Activated CD4-positive, alpha-beta T cell treated with anti-CD3 and anti-CD28 coated beads, Interleukin-2, amount 10 ng/mL, durations not matched to agents 7 days and 5 days (primary cell): ENCODE data around the gene NALCN. TPM values are rescaled to one million over a fixed set of nuclear protein-coding genes. Genes with fewer than 3 reads are reported as not detected.

Experiments
- CTCF ChIA-PET: fragments of 350-600 bp; sonication (Branson Sonifier 250); formaldehyde crosslinking; loops from one replicate; lab custom pipeline; 2021; ENCODE audit warnings: antibody characterized with exemption; lab: Charles Lee
- POLR2A ChIA-PET: fragments of 350-600 bp; sonication (Branson Sonifier 250); formaldehyde crosslinking; loops from one replicate; lab custom pipeline; 2021; ENCODE audit warnings: antibody characterized with exemption; lab: Charles Lee
- DNase-seq: peaks from one replicate; pipeline ENCODE4 v3.0.0-alpha.2; 2020
- H3K27ac Mint-ChIP-seq: one replicate; pipeline ENCODE4 v1.8.0; 2021; ENCODE audit warnings: mild to moderate bottlenecking, moderate library complexity, mixed read lengths
- H3K27me3 Mint-ChIP-seq: one replicate; pipeline ENCODE4 v1.8.0; 2021; ENCODE audit warnings: mixed read lengths
- H3K36me3 Mint-ChIP-seq: one replicate; pipeline ENCODE4 v1.8.0; 2021; ENCODE audit warnings: low read depth, mixed read lengths
- H3K4me1 Mint-ChIP-seq: one replicate; pipeline ENCODE4 v1.8.0; 2021; ENCODE audit warnings: mixed read lengths
- H3K4me3 Mint-ChIP-seq: one replicate; pipeline ENCODE4 v1.8.0; 2021; ENCODE audit warnings: mild to moderate bottlenecking, moderate library complexity, mixed read lengths
- H3K9me3 Mint-ChIP-seq: one replicate; pipeline ENCODE4 v1.8.0; 2021; ENCODE audit warnings: mixed read lengths
- total RNA-seq, 2 experiments: library from RNA; stranded (reverse); gene quantifications; one replicate each; pipeline ENCODE4 v1.2.3, GENCODE V29; 2021

Gene NALCN
- total RNA-seq, 2 experiments from 2014 or later, result not detected

- CTCF ChIA-PET, result no interaction called here
- H3K9me3 Mint-ChIP-seq, result no peaks in the 10 kb centered on the region
Measured at GRCh38 chr13:101190337-101190736, 226.0 kb downstream of the NALCN start.

GRCh38 chr13:101185606-101186005 is 230.7 kb downstream of the NALCN start:
- no peak for DNase-seq
- ChIA-PET CTCF (no interaction called here), POLR2A (no interaction called here)

More at GRCh38 chr13:101190337-101190736, 226.0 kb downstream of the NALCN start:
- no peak overlapping the region for H3K27ac Mint-ChIP-seq
- no peak overlapping the region for H3K4me3 Mint-ChIP-seq
- no peaks in the 10 kb centered on the region for H3K36me3 Mint-ChIP-seq
- DNase-seq, result no peak
- peaks cover 4% of the 10 kb centered on the region for H3K27me3 Mint-ChIP-seq
- POLR2A ChIA-PET, result no interaction called here
- no peaks in the 10 kb centered on the region for H3K4me1 Mint-ChIP-seq

GRCh38 chr13:101181076-101181685 is 235.1 kb downstream of the NALCN start:
- H3K36me3 Mint-ChIP-seq, result no peaks in the 10 kb centered on the region
- H3K9me3 Mint-ChIP-seq, result no peaks in the 10 kb centered on the region
- ChIA-PET CTCF (no interaction called here), POLR2A (no interaction called here)
- H3K27ac Mint-ChIP-seq, result no peak overlapping the region
- no peaks in the 10 kb centered on the region for H3K4me1 Mint-ChIP-seq
- DNase-seq, result no peak
- peaks cover 4% of the 10 kb centered on the region for H3K27me3 Mint-ChIP-seq
- H3K4me3 Mint-ChIP-seq, result no peak overlapping the region

More at GRCh38 chr13:101185606-101186005, 230.7 kb downstream of the NALCN start:
- H3K27ac Mint-ChIP-seq, result no peak overlapping the region
- H3K4me3 Mint-ChIP-seq, result no peak overlapping the region
- H3K36me3 Mint-ChIP-seq, result no peaks in the 10 kb centered on the region
- H3K27me3 Mint-ChIP-seq, result peaks cover 5% of the 10 kb centered on the region
- H3K4me1 Mint-ChIP-seq, result no peaks in the 10 kb centered on the region
- H3K9me3 Mint-ChIP-seq, result no peaks in the 10 kb centered on the region

DNA sequence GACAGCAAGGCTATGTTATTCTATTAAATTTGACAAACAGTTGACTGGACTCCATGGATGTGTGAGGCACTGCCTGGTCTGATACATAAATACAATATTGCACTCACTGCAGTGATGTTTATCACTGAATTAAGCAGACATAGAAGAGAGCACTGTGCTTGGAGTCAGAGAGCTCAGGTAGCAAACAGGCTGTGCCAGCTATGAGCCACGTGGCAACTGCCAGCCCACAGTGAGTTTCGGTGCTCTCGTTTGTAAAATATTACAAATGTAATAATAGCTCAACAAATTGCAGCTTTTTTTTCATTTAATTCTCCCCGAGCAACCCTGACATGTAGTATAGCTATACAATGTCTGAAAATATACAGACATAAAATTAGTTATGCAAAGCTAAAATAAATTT is 237.3 kb downstream of the NALCN start:
- DNase-seq, result no peak
- Mint-ChIP-seq H3K36me3 (no peaks in the 10 kb centered on the region), H3K27me3 (peaks cover 3% of the 10 kb centered on the region), H3K4me1 (no peaks in the 10 kb centered on the region), H3K9me3 (no peaks in the 10 kb centered on the region), H3K27ac (no peak overlapping the region), H3K4me3 (no peak overlapping the region)
- ChIA-PET POLR2A (no interaction called here), CTCF (interaction anchor here (1.1 kb wide), 2 partner anchors 10 to 16 kb away, joined by 3 read pairs; no protein-coding TSS in a partner anchor)

DNA sequence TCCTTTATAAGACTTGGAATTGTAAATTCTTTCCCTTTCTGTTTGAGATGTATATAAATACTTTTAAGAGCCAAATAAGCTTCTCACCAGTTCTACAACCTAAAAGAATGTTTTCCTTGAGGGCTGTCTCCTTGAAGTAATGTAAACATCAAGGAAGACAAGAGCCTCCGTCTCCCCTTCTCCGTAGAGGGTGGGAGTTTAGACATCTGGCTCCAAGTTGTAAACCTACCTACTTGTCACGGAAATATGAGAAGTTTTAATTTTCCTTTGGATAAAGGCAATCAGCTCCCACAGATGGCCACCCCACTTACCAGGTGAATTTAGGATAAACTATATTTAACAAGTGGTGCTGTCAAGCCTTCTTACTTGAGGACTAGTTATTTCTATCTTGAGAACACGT is 237.9 kb downstream of the NALCN start:
- H3K36me3 Mint-ChIP-seq, result no peaks in the 10 kb centered on the region
- no peaks in the 10 kb centered on the region for H3K4me1 Mint-ChIP-seq
- H3K4me3 Mint-ChIP-seq, result no peak overlapping the region
- H3K9me3 Mint-ChIP-seq, result no peaks in the 10 kb centered on the region
- ChIA-PET CTCF (interaction anchor here (1.1 kb wide), 1 partner anchor 9 kb away, joined by 3 read pairs; no protein-coding TSS in a partner anchor), POLR2A (no interaction called here)
- H3K27me3 Mint-ChIP-seq, result peaks cover 3% of the 10 kb centered on the region
- no peak for DNase-seq
- H3K27ac Mint-ChIP-seq, result no peak overlapping the region

DNA sequence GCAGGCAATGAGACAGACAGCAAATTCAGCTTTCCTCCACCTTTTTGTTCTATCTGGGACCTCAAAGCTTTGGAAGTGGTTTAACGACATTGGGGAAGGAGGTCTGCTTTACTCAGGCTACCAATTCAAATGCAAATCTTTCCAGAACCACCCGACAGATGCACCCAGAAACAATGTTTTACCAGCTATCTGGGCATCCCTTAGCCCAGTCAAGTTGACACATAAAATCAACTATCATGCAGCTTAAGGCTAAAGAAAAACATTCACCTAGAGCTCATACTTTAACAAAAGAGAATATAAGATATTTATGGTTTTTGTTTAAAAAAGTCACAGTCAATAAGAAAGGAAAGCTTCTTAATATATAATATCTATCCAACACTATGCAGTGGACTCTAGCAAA is 246.0 kb downstream of the NALCN start:
- H3K36me3 Mint-ChIP-seq, result no peaks in the 10 kb centered on the region
- H3K27ac Mint-ChIP-seq, result no peak overlapping the region
- ChIA-PET CTCF (no interaction called here), POLR2A (no interaction called here)
- H3K27me3 Mint-ChIP-seq, result no peaks in the 10 kb centered on the region
- DNase-seq, result no peak
- no peaks in the 10 kb centered on the region for H3K9me3 Mint-ChIP-seq
- H3K4me1 Mint-ChIP-seq, result no peaks in the 10 kb centered on the region
- no peak overlapping the region for H3K4me3 Mint-ChIP-seq

- H3K4me1 Mint-ChIP-seq, result no peaks in the 10 kb centered on the region
- H3K27me3 Mint-ChIP-seq, result peaks cover 14% of the 10 kb centered on the region
- no peak overlapping the region for H3K27ac Mint-ChIP-seq
- no peak overlapping the region for H3K4me3 Mint-ChIP-seq
- no peaks in the 10 kb centered on the region for H3K9me3 Mint-ChIP-seq
- CTCF ChIA-PET, result no interaction called here
- no peaks in the 10 kb centered on the region for H3K36me3 Mint-ChIP-seq
- DNase-seq, result no peak
- POLR2A ChIA-PET, result no interaction called here
Measured at GRCh38 chr13:101157261-101157660, 259.0 kb downstream of the NALCN start.

DNA sequence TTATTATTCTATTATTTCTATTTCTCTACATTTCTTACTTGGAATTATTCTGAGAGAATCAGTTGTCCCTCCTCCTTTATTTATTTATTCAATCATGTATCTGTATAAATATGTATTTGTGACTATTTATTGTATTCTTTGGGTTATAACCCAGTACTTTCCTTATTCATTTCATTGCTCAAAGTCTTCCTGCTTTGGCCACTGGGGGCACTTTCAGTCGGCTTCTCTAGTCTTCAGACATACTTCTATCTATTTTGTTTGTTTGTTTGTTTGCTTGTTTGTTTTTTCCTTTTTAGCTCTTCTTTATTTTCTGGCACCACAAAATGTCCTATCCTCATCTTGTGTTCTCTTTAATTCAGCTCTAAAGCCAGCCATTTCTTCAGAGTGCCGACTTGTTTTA is 260.4 kb downstream of the NALCN start:
- Mint-ChIP-seq H3K27ac (no peak overlapping the region), H3K4me1 (no peaks in the 10 kb centered on the region), H3K36me3 (no peaks in the 10 kb centered on the region), H3K27me3 (peaks cover 22% of the 10 kb centered on the region), H3K4me3 (no peak overlapping the region), H3K9me3 (no peaks in the 10 kb centered on the region)
- no peak for DNase-seq
- ChIA-PET POLR2A (no interaction called here), CTCF (no interaction called here)

DNA sequence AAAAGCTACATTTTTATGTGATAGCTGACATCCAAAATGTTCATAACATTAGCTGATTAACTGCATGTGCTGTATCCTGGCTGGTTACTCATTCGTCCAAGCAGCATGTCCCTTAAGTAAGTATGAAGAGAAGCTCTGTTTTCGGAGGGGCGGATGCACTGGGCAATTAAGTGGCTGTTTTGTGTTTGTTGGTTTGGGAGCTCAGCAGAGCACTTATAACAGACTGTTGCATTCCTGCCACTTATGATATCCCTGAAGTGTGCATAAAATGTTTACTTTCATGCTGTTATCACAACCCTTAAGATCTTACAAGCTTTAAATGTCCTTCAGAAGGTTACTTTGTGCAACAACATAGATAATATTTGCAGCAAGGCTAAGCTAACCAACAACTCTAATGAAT is 264.1 kb downstream of the NALCN start:
- no peaks in the 10 kb centered on the region for H3K9me3 Mint-ChIP-seq
- H3K27me3 Mint-ChIP-seq, result peaks cover 25% of the 10 kb centered on the region
- no peaks in the 10 kb centered on the region for H3K4me1 Mint-ChIP-seq
- H3K27ac Mint-ChIP-seq, result no peak overlapping the region
- ChIA-PET POLR2A (no interaction called here), CTCF (no interaction called here)
- no peak for DNase-seq
- H3K4me3 Mint-ChIP-seq, result no peak overlapping the region
- no peaks in the 10 kb centered on the region for H3K36me3 Mint-ChIP-seq

GRCh38 chr13:101150998-101151397 is 265.3 kb downstream of the NALCN start:
- no peaks in the 10 kb centered on the region for H3K9me3 Mint-ChIP-seq
- H3K36me3 Mint-ChIP-seq, result no peaks in the 10 kb centered on the region
- no peaks in the 10 kb centered on the region for H3K4me1 Mint-ChIP-seq
- H3K4me3 Mint-ChIP-seq, result no peak overlapping the region
- H3K27me3 Mint-ChIP-seq, result peaks cover 23% of the 10 kb centered on the region
- POLR2A ChIA-PET, result no interaction called here
- no peak overlapping the region for H3K27ac Mint-ChIP-seq
- no peak for DNase-seq
- CTCF ChIA-PET, result no interaction called here

DNA sequence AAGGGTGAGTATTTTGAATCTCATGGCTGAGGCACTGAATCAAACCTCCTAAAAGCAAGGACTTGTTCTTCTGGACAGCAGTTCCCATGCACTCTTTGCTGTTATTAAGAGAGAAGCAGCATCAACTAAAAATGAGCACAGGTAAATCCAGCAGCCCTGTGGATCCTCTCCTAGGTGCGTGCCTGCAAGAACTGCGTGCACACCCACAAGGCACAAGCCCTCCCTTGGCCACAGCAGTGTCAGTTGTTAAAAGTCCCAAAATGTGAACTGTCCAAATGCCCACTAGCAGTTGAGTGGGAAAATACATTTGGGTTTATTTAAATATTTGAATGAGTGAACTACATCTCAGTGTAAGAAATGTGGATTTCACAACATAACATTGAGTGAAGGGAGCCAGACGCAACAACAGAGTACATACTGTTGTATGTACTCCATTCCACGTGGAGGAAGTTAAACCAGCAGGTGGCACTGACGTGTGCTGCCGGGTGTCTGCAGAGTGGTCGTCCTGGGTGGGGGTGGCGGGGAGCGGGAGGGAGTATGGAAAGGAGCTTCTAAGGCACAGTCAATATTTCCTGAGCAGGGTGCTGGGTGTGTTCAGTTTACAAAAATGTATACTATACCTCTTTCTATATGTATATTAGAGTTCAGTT is 266.4 kb downstream of the NALCN start:
- Mint-ChIP-seq H3K36me3 (no peaks in the 10 kb centered on the region), H3K9me3 (no peaks in the 10 kb centered on the region), H3K4me3 (no peak overlapping the region), H3K27ac (no peak overlapping the region), H3K4me1 (no peaks in the 10 kb centered on the region), H3K27me3 (peaks cover 25% of the 10 kb centered on the region)
- ChIA-PET CTCF (no interaction called here), POLR2A (no interaction called here)
- DNase-seq, result no peak

- H3K27ac Mint-ChIP-seq, result no peak overlapping the region
- DNase-seq, result no peak
Measured at GRCh38 chr13:101146101-101146898, 270.0 kb downstream of the NALCN start.

DNA sequence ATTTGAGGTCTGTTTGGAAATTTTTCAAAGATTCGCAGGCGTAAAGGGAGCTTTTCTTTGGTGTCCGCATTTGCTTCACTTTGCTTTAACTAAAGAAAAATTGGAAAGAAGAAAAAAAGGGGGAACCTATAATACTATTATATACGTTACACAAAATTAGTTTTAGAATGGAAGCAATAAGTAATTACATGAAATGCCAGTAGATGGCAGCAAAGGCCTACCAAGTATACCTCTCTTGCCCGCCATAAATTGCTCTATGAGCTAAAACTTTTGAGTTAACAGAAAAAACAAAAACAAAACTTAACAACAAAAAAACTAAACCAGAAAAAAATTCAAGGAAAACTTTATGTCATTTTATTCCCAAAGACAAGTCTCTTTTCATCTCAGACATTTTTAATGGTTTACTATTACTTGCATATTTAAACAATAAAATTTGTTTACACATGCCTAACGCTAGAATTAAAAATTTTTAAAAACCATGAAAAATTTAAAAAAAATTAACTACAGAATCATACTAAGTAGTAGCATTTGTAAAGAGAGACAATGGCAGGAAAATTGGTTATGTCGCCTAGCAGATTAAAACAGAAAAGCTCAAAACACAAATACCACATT is 271.4 kb downstream of the NALCN start:
- no peak overlapping the region for H3K4me3 Mint-ChIP-seq
- DNase-seq, result peak; percentile 53

More at GRCh38 chr13:101146101-101146898, 270.0 kb downstream of the NALCN start:
- Mint-ChIP-seq H3K4me1 (no peaks in the 10 kb centered on the region), H3K9me3 (no peaks in the 10 kb centered on the region), H3K4me3 (no peak overlapping the region), H3K27me3 (peaks cover 14% of the 10 kb centered on the region), H3K36me3 (no peaks in the 10 kb centered on the region)
- ChIA-PET CTCF (no interaction called here), POLR2A (no interaction called here)

More for the DNA sequence above, 271.4 kb downstream of the NALCN start:
- no peaks in the 10 kb centered on the region for H3K36me3 Mint-ChIP-seq
- H3K27ac Mint-ChIP-seq, result no peak overlapping the region
- CTCF ChIA-PET, result interaction anchor here (0.5 to 1.2 kb wide), 2 partner anchors 949 to 1413 kb away, joined by 3 to 4 read pairs; no protein-coding TSS in a partner anchor
- H3K27me3 Mint-ChIP-seq, result peaks cover 14% of the 10 kb centered on the region
- POLR2A ChIA-PET, result no interaction called here
- no peaks in the 10 kb centered on the region for H3K9me3 Mint-ChIP-seq
- no peaks in the 10 kb centered on the region for H3K4me1 Mint-ChIP-seq
